Mammary epithelial cell (primary cell): Measurements from ENCODE around the gene SMC4.

ENCODE experiments used
- CTCF ChIP-seq, 2 donors: IDR thresholded peaks in 1 of 2; conservative IDR thresholded peaks in 1 of 2; 2 replicates each; pipeline ENCODE4 v1.5.1; 2011 to 2012; ENCODE audit warnings: inconsistent platforms in 2 of 2, low read length in 2 of 2, mild to moderate bottlenecking in 2 of 2, control low read depth in 1 of 2, low read depth in 1 of 2; ENCODE audit not compliant: insufficient read depth in 1 of 2; ENCODE audit errors: extremely low read depth in 1 of 2
- EZH2 ChIP-seq: IDR thresholded peaks from 2 replicates; pipeline ENCODE4 v1.6.1; 2012; ENCODE audit warnings: low read length, inconsistent platforms, borderline replicate concordance

- TF ChIP-seq CTCF (conservative IDR thresholded peaks at IDR 0.05 in 1 of 2, IDR thresholded peaks at IDR 0.05 in 1 of 2; ENCODE audit: extremely low read depth in 1 of 2, insufficient read depth in 1 of 2, low read depth in 1 of 2, low read length in 2 of 2) (no peak), EZH2 (no peak)
Observed at GRCh38 chr3:160379628-160380214, 19.7 kb upstream of the SMC4 start.
